DOHH2 (cell line): Measurements from ENCODE around the gene PRRT4.

Experiments used
- EZH2phosphoT487 ChIP-seq: fragments of 200-600 bp; sonication (generic); IDR thresholded peaks from 2 replicates; pipeline ENCODE4 v1.6.1; 2017; ENCODE audit warnings: borderline replicate concordance, mild to moderate bottlenecking, antibody characterized with exemption, low read length, moderate library complexity, mixed read lengths
- TF ChIP-seq, protein P1 (sequence below): fragments of 200-600 bp; sonication (generic); IDR thresholded peaks from one replicate; pipeline ENCODE4 v1.5.1; 2014; ENCODE audit warnings: antibody characterized with exemption, mild to moderate bottlenecking, low read depth, low read length; ENCODE audit not compliant: poor library complexity, severe bottlenecking

DNA sequence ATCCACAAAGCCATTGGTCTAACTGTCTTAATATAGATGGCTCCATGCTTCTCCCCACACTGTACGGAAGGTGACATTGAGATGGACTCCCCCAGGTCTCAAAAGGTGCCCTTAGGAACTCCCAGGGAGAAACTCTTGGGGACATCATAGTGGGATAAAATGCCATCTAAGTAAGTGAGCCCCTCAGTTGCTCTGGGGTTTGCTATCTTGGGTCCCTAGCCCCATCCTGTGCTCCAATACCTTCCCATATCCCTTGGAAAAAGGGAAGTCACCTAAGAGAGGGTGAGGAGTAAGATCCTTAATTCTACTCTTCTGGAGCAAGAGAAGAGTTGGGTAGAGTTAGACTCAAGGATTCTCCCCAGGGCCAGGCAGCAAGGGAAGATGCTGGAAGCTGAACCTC is 7.9 kb downstream of the PRRT4 start:
- TF ChIP-seq, protein P1, sequence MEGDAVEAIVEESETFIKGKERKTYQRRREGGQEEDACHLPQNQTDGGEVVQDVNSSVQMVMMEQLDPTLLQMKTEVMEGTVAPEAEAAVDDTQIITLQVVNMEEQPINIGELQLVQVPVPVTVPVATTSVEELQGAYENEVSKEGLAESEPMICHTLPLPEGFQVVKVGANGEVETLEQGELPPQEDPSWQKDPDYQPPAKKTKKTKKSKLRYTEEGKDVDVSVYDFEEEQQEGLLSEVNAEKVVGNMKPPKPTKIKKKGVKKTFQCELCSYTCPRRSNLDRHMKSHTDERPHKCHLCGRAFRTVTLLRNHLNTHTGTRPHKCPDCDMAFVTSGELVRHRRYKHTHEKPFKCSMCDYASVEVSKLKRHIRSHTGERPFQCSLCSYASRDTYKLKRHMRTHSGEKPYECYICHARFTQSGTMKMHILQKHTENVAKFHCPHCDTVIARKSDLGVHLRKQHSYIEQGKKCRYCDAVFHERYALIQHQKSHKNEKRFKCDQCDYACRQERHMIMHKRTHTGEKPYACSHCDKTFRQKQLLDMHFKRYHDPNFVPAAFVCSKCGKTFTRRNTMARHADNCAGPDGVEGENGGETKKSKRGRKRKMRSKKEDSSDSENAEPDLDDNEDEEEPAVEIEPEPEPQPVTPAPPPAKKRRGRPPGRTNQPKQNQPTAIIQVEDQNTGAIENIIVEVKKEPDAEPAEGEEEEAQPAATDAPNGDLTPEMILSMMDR: no peak
- TF ChIP-seq EZH2phosphoT487: no peak
